GM19328 (cell line): ENCODE data around the gene MYL6.
"Not testable (repeated sequence)": the region's sequence is repeated elsewhere in the genome, so short reads cannot be mapped to it uniquely, and the experiment has no call there.

Experiments
- ATAC-seq: cut with Tn5 transposase; IDR thresholded peaks from one replicate; pipeline ENCODE4 v1.9.1; 2021; ENCODE audit warnings: mild to moderate bottlenecking, moderate library complexity; ENCODE audit not compliant: unreplicated experiment

Gene MYL6

DNA sequence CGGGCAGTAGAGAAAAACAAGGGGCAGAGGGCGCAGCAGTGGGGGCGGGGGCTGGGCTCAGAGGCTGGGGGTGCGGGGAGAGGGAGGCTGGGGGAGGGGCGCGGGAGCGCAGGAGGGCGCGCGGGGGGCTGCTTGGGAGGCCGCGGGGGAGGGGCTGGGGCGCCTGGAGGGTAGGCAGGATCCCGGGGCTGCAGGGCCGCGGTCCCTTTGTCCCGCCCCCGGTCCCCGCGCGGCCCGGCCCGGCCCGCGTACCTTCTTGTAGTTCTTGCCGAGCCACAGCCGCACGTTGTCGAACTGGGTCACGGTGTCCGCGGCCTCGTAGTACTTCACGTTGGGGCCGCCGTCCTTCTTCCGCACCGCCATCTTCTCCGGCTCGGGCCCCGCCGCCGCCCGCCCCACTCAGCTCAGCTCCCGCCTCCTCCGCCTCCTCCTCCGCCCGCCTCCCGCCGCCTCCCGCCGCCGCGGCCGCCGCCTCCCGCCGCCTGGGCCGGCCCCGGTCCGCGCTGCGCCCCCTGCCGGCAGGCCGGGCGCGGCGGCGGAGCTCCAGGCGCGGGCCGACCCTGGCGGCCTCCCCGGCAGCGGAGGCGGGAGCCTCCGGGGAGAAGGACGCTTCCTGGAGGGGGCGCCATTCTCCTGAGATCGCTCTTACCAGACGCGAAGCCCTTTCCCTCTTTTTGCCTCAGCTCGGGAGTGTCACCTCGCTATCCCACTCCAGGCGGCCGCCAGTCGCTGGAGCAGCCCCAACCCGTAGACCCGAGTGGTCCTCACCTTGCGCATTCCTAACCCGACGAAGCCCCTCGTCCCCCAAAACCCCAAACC, 31.1 kb downstream of the MYL6 start, which contains the start of gene SMARCC2:
Gene SMARCC2, minus strand, starts transcription at position 385 of the 819 bp plus-strand sequence. Its CDS starts 22 bp downstream, at position 363.
- peak; percentile 60 for ATAC-seq

DNA sequence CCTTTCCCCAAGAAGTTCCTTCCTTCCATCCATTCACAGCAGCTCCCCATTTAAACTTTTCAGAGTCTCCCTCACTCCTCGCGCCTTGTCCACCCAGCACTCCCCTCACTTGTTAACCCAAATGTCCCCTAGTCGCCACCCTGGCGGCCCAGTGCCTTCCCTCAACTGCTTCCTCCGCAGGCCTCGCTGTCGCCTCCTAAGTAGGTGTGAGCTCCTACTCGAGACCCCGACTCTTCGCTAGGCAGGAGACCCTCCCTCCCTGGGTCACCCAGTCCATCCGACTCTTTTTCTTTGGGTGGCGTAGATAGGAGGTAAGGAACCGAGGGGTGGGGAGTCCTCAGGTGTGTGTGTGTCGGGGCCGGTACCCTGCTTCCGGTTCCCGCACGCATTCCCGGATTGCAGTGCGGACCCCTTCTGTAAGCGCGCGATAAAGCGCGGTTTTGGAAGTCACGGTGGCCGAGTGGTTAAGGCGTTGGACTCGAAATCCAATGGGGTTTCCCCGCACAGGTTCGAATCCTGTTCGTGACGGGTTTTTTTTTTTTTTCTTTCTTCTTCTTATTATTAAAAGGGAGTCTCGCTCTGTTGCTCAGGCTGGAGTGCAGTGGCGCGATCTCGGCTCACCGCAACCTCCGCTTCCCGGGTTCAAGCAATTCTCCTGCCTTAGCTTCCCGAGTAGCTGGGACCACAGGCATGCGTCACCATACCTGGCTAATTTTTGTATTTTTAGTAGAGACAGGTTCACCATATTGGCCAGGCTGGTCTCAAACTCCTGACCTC, 31.9 kb downstream of the MYL6 start:
- peak; percentile 25 for ATAC-seq

DNA sequence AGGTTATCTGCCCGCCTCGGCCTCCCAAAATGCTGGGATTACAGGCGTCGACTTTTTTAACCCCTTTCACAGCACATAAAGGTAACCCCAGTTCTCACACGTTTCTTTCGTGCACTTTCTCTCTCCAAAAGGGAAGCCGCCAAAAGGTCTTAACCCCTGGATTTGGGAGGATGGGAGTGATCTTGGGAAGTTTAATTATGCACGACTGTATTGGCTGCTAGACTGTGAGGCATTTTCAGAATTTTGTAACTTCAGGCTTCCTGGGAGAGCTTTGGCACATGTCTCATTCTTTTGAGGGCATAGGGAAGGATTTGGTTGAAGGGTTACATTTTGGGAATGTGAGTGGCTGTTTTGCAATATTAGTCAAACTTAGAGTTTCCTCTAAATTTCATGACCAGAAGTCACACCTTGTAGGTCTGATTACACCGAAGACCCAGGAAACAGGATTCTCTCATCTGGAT, 32.6 kb downstream of the MYL6 start:
- ATAC-seq: no peak

- ATAC-seq: no peak
Measured at GRCh38 chr12:56192582-56192981, 34.4 kb downstream of the MYL6 start.

DNA sequence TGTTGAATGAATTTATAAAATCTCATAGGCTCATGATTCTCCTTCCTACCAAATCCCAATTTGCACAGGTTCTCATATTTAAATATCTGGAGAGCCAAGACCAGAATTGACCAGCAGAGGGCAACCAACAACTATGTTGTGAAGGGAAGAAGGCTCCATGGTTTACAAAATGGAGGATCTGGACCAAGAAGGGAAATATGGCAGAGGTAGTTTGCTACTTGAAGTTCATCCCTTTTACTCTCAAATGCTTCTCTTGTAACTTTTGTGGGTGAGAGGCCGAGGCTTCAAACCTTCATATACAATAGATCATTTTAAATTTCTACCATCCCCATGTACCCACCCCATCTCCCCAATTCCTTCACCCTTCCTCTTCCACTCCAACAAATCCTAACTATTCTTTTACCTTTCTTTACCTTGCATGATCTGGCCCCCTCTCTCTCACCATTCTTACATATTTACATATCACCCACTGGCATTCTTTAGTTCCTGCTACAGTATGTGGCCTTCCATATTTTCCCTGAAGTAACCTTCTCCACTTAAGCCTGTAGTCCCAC, 34.9 kb downstream of the MYL6 start:
- no peak for ATAC-seq

- ATAC-seq: not testable (repeated sequence)
Measured at GRCh38 chr12:56196818-56197550, 38.8 kb downstream of the MYL6 start.

- ATAC-seq: no peak
Measured at GRCh38 chr12:56197921-56198635, 39.9 kb downstream of the MYL6 start.

GRCh38 chr12:56198836-56199235, 40.7 kb downstream of the MYL6 start:
- no peak for ATAC-seq

GRCh38 chr12:56202366-56202765, 44.2 kb downstream of the MYL6 start:
- ATAC-seq: no peak

DNA sequence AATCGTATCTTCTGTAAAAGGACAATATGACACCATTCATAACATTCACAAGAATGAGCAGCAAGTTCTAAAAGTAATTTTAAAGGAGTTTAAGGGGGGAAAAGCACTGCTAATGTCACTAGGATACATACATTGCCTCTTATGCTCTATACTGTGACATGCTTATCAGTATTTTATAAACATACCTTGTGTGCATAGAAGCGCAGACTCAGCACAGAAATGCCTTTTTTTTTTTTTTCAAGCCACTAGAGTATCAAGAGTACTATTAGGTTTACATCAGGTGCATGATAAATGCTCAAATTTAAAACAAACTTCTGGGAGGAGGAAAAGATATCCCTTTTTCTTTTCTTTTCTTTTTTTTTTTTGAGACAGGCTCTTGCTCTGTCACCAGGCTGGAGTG, 44.7 kb downstream of the MYL6 start:
- ATAC-seq: no peak

DNA sequence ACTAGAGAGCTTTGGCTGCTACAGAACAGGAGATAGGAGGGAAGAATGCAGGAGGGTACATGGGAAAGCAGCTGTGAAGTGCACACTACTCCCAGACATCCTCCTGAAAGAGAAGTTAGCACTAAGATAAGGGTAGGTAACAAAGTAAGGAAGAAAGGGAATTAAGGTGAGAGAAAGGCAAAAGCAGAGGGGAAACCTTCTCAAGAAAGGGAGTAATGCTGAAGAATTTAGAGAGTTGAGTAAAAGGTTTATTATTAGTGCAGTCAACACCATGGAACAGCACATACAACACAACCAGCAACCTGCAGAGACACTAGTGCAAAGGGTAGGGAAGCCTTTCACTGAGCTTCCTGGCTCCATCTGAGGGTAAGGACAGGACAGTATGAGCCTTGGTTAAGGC, 46.1 kb downstream of the MYL6 start:
- ATAC-seq: no peak

- no peak for ATAC-seq
Measured at GRCh38 chr12:56205445-56205844, 47.3 kb downstream of the MYL6 start.

GRCh38 chr12:56206452-56207166, 48.5 kb downstream of the MYL6 start:
- ATAC-seq: no peak

DNA sequence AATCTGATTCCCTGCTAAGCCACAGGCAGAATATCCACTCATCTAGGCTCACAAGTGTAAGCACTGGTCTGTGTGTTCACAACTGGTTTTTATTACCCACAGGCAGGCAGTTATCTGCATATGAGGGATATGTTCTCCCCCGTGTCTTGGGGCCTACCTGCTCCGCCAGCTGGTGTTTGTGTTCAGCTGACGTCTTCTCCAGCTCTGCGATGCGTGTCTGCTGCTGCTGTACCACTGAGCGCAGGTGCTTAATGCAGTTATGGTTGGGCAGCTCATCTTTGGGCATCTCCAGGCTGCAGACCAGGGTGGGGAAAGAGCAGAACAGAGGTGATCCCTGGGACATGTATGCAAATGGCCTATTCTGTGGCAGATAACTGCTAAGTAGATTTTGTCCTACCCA, 49.8 kb downstream of the MYL6 start:
- ATAC-seq: no peak
